Gastrocnemius medialis (tissue), 4 donors: ENCODE measurements around the gene TBX5. TPM values are rescaled to one million over a fixed set of nuclear protein-coding genes. Genes with fewer than 3 reads are reported as not detected.

ENCODE experiments used
- ATAC-seq, 2 donors: fragments of 150-250 bp; one replicate each; pipeline ENCODE4 v1.9.1; 2016
- DNase-seq, 2 donors: peaks; one replicate each; pipeline ENCODE4 v3.0.0-alpha.2; 2019
- H3K27ac ChIP-seq, 4 donors: fragments of 200-600 bp; sonication (generic); 1 replicate in 1 of 4; 2 replicates in 3 of 4; pipeline ENCODE4 v1.5.1; 2016 to 2018; ENCODE audit warnings: mild to moderate bottlenecking in 2 of 4, moderate library complexity in 1 of 4
- H3K27me3 ChIP-seq, 3 donors: fragments of 200-600 bp; sonication (generic) in 2 of 3; 1 replicate in 1 of 3; 2 replicates in 2 of 3; pipeline versions ENCODE4 v1.5.1 to v1.6.0; 2016 to 2019; ENCODE audit warnings: mild to moderate bottlenecking in 1 of 3, moderate library complexity in 1 of 3
- H3K36me3 ChIP-seq, 2 donors: fragments of 200-600 bp; sonication (generic) in 1 of 2; one replicate each; pipeline ENCODE4 v1.5.1; 2017 to 2018
- H3K4me1 ChIP-seq, 2 donors: fragments of 200-600 bp; sonication (generic) in 1 of 2; one replicate each; pipeline ENCODE4 v1.5.1; 2016 to 2017; ENCODE audit warnings: mild to moderate bottlenecking in 2 of 2
- H3K4me3 ChIP-seq, 4 donors: fragments of 200-600 bp; sonication (generic) in 3 of 4; 1 replicate in 1 of 4; 2 replicates in 3 of 4; pipeline ENCODE4 v1.5.1; 2016 to 2019; ENCODE audit warnings: mild to moderate bottlenecking in 2 of 4
- H3K9me3 ChIP-seq, 3 donors: fragments of 200-600 bp; sonication (generic) in 2 of 3; 1 replicate in 1 of 3; 2 replicates in 2 of 3; pipeline ENCODE4 v1.5.1; 2016 to 2019
- POLR2A ChIP-seq, 2 donors: fragments of 450-650 bp; IDR thresholded peaks; one replicate each; pipeline ENCODE4 v1.6.1; 2017; ENCODE audit warnings: antibody characterized with exemption in 2 of 2, mild to moderate bottlenecking in 2 of 2, moderate library complexity in 2 of 2
- in situ Hi-C, 4 donors: fragments of 200-750 bp; cut with MboI; loops; one replicate each; pipeline versions ENCODE4 v1.15.0 to v1.8.0; 2017; ENCODE audit warnings: low sequenced_read_pairs in 4 of 4
- intact Hi-C: fragments of 100-400 bp; cut with DNase I; formaldehyde crosslinking; loops from one replicate; pipeline ENCODE4 v1.15.1; 2023; ENCODE audit warnings: low total_unique reads
- total RNA-seq, 4 donors: library from RNA; depleted of rRNA; stranded (reverse); fragments of >200 nt; gene quantifications; one replicate each; pipeline versions ENCODE4 v1.1.0 to v1.2.3, GENCODE V29; 2016
- TF ChIP-seq, protein P1 (sequence below), 5 experiments: fragments of 450-650 bp in 3 of 5; fragments of 200-600 bp in 2 of 5; sonication (generic) in 2 of 5; IDR thresholded peaks in 4 of 5; conservative IDR thresholded peaks in 1 of 5; 1 replicate in 4 of 5; 2 replicates in 1 of 5; pipeline ENCODE4 v1.5.1; 2016 to 2019; ENCODE audit warnings: antibody characterized with exemption in 5 of 5, mild to moderate bottlenecking in 3 of 5, moderate library complexity in 3 of 5

Gene TBX5
- total RNA-seq, 4 donors from 2014 or later: not detected

GRCh38 chr12:114402084-114402717 lies 3.7 kb downstream of the TBX5 start:
- ATAC-seq: no peak
- H3K4me1 ChIP-seq: no peaks in the 10 kb centered on the region
- peaks cover 74 to 98% (median 88%) of the 10 kb centered on the region in 3 donors for H3K27me3 ChIP-seq
- no peak overlapping the region for H3K27ac ChIP-seq
- no peak overlapping the region for H3K4me3 ChIP-seq
- in situ Hi-C loops (no loop called here), intact Hi-C loops (no loop called here)
- no peaks in the 10 kb centered on the region for H3K9me3 ChIP-seq
- no peak for DNase-seq
- no peak for TF ChIP-seq POLR2A (IDR thresholded peaks at IDR 0.05)
- TF ChIP-seq, protein P1, sequence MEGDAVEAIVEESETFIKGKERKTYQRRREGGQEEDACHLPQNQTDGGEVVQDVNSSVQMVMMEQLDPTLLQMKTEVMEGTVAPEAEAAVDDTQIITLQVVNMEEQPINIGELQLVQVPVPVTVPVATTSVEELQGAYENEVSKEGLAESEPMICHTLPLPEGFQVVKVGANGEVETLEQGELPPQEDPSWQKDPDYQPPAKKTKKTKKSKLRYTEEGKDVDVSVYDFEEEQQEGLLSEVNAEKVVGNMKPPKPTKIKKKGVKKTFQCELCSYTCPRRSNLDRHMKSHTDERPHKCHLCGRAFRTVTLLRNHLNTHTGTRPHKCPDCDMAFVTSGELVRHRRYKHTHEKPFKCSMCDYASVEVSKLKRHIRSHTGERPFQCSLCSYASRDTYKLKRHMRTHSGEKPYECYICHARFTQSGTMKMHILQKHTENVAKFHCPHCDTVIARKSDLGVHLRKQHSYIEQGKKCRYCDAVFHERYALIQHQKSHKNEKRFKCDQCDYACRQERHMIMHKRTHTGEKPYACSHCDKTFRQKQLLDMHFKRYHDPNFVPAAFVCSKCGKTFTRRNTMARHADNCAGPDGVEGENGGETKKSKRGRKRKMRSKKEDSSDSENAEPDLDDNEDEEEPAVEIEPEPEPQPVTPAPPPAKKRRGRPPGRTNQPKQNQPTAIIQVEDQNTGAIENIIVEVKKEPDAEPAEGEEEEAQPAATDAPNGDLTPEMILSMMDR (IDR thresholded peaks at IDR 0.05 in 4 of 5, conservative IDR thresholded peaks at IDR 0.05 in 1 of 5): no peak
- no peaks in the 10 kb centered on the region for H3K36me3 ChIP-seq

DNA sequence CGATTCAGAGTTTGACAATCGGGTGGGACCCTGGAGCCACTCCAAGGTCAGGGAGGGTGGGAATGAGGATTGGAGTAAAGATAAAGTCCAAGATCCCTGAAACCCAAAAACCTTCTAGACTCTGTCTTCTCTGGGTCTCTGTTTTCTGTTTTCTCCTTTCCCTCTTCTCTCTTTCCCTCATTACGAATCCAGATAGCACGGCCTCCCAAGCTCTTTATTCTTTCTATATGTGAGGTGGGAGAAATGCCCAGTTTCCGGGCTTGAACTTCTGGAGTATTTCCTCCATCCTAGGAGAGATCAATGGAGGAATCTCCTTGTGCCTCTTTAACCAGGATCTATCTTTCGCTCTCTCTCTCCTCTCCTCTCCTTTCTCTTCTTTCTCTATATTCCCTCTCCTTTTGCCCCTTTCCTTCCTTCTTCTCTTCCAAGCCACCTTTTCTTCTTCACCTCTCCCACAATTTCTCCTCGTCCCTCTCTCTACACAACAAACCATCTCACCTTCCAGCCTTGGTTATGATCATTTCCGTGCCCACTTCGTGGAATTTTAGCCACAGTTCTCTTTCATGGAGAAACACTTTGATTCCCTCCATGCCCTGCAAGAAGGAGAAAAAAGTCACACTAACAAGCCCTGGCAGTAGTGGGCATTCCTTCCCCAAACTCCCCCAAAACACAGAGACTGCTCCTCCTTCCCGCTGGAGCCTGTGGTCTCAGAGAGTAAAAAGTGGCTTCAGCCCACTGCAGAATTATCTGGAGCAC lies 4.4 kb downstream of the TBX5 start:
- Histone ChIP-seq H3K4me3 (no peak overlapping the region), H3K4me1 (no peaks in the 10 kb centered on the region), H3K27ac (no peak overlapping the region), H3K27me3 (peaks cover 80 to 99% (median 88%) of the 10 kb centered on the region in 3 donors), H3K9me3 (no peaks in the 10 kb centered on the region), H3K36me3 (no peaks in the 10 kb centered on the region)
- ATAC-seq (no peak), DNase-seq (no peak)
- TF ChIP-seq POLR2A (IDR thresholded peaks at IDR 0.05): no peak
- TF ChIP-seq, protein P1 (IDR thresholded peaks at IDR 0.05 in 4 of 5, conservative IDR thresholded peaks at IDR 0.05 in 1 of 5): no peak
- intact Hi-C loops (no loop called here), in situ Hi-C loops (no loop called here)

- intact Hi-C loops: no loop called here
- DNase-seq (no peak), ATAC-seq (no peak)
- H3K9me3 ChIP-seq: no peaks in the 10 kb centered on the region
- TF ChIP-seq, protein P1 (IDR thresholded peaks at IDR 0.05 in 4 of 5, conservative IDR thresholded peaks at IDR 0.05 in 1 of 5): no peak
- TF ChIP-seq POLR2A (IDR thresholded peaks at IDR 0.05): no peak
- H3K27me3 ChIP-seq: peaks cover 84 to 97% (median 89%) of the 10 kb centered on the region in 3 donors
- no peaks in the 10 kb centered on the region for H3K36me3 ChIP-seq
- in situ Hi-C loops: no loop called here
- H3K4me1 ChIP-seq: no peaks in the 10 kb centered on the region
- H3K27ac ChIP-seq: no peak overlapping the region
- H3K4me3 ChIP-seq: no peak overlapping the region
Measured at GRCh38 chr12:114400925-114401324, 5.0 kb downstream of the TBX5 start.

DNA sequence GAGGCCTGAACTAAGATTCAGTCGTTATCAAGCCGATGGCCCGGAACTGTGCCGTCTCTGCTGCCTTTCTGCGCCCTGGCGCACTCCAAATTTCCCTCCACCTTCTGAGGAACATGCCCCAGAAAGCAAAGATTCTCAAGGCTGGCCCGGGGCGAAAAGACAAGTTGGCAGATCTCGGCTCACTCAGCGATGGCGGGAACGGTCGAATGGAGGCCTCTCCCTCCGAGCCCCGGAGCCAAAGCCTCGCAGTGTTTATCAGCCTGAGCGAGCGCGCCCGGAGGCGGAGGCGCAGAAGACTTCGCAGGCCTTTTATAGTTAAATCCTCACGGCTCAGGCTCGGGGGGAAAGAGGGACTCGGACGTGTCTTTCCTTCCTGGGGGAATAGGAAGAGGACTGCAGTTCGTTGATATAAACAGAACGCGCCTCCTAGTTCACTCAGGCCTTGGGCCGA lies 5.6 kb downstream of the TBX5 start:
- intact Hi-C loops (no loop called here), in situ Hi-C loops (no loop called here)
- Histone ChIP-seq H3K9me3 (no peaks in the 10 kb centered on the region), H3K36me3 (no peaks in the 10 kb centered on the region), H3K4me1 (no peaks in the 10 kb centered on the region), H3K4me3 (no peak overlapping the region), H3K27ac (no peak overlapping the region), H3K27me3 (peaks cover 85 to 95% (median 90%) of the 10 kb centered on the region in 3 donors)
- ATAC-seq: no peak
- TF ChIP-seq, protein P1 (IDR thresholded peaks at IDR 0.05 in 4 of 5, conservative IDR thresholded peaks at IDR 0.05 in 1 of 5): no peak
- TF ChIP-seq POLR2A (IDR thresholded peaks at IDR 0.05): no peak
- no peak for DNase-seq
